Left ventricle myocardium superior (tissue), 1 donor: ENCODE data around the gene CCDC177. TPM values are rescaled to one million over a fixed set of nuclear protein-coding genes. Genes with fewer than 3 reads are reported as not detected.

Source experiments
- ATAC-seq: fragments of 200-7000 bp; cut with Tn5 transposase; one replicate; pipeline ENCODE4 v1.9.1; 2020; ENCODE audit warnings: mild to moderate bottlenecking, moderate library complexity
- DNase-seq: peaks from one replicate; pipeline ENCODE4 v3.0.0-alpha.2; 2020
- intact Hi-C: fragments of 100-400 bp; cut with micrococcal nuclease; formaldehyde crosslinking; loops from one replicate; pipeline ENCODE4 v1.11.0; 2022
- total RNA-seq: library from RNA; stranded (reverse); fragmentation: NEBNext Ultra II Directional; extraction: Animal tissue kit (Norgen Biotek cat#: 25700); gene quantifications from one replicate; pipeline ENCODE4 v1.2.1, GENCODE V29; 2021
- donor health status: DM: no; HTN: yes; CAD: no; lungs with severe emphysema.

The CCDC177 gene
- total RNA-seq, 1 donor from 2014 or later, result not detected

GRCh38 chr14:69572841-69573135 lies 1.9 kb downstream of the CCDC177 start:
- intact Hi-C loops, result no loop called here
- DNase-seq (no peak), ATAC-seq (no peak)

GRCh38 chr14:69572030-69572840 lies 2.4 kb downstream of the CCDC177 start:
- ATAC-seq, result peak; percentile 53
- DNase-seq, result peak; percentile 56
- intact Hi-C loops, result no loop called here

GRCh38 chr14:69571449-69572029 lies 3.1 kb downstream of the CCDC177 start:
- DNase-seq (no peak), ATAC-seq (peak; percentile 11)
- intact Hi-C loops, result no loop called here

GRCh38 chr14:69570836-69571330 lies 3.8 kb downstream of the CCDC177 start:
- intact Hi-C loops, result no loop called here

GRCh38 chr14:69569859-69570258 lies 4.8 kb downstream of the CCDC177 start:
- intact Hi-C loops, result no loop called here
- ATAC-seq (no peak), DNase-seq (no peak)

More at GRCh38 chr14:69570836-69571330, 3.8 kb downstream of the CCDC177 start:
- ATAC-seq (no peak), DNase-seq (no peak)

- intact Hi-C loops, result no loop called here
- no peak for DNase-seq
- ATAC-seq, result no peak
These were observed 7.1 kb downstream of the CCDC177 start for GRCh38 chr14:69567563-69567962.

GRCh38 chr14:69561893-69562292 lies 12.8 kb downstream of the CCDC177 start:
- intact Hi-C loops, result no loop called here
- no peak for DNase-seq
- ATAC-seq, result no peak

GRCh38 chr14:69560826-69561225 lies 13.8 kb downstream of the CCDC177 start:
- intact Hi-C loops, result no loop called here
- no peak for ATAC-seq
- no peak for DNase-seq

GRCh38 chr14:69559581-69560011 lies 15.1 kb downstream of the CCDC177 start:
- ATAC-seq (no peak), DNase-seq (no peak)
- intact Hi-C loops, result no loop called here

GRCh38 chr14:69558774-69559173 lies 15.9 kb downstream of the CCDC177 start:
- no peak for ATAC-seq
- intact Hi-C loops, result no loop called here
- no peak for DNase-seq

- DNase-seq (no peak), ATAC-seq (no peak)
- intact Hi-C loops, result no loop called here
These were observed 20.2 kb downstream of the CCDC177 start for GRCh38 chr14:69554500-69554899.

GRCh38 chr14:69553252-69553651 lies 21.4 kb downstream of the CCDC177 start:
- ATAC-seq (no peak), DNase-seq (no peak)
- intact Hi-C loops, result no loop called here

- no peak for DNase-seq
- intact Hi-C loops, result no loop called here
- ATAC-seq, result no peak
These were observed 23.2 kb downstream of the CCDC177 start for GRCh38 chr14:69551511-69551910.

GRCh38 chr14:69548566-69548965 lies 26.1 kb downstream of the CCDC177 start:
- DNase-seq (no peak), ATAC-seq (no peak)
- intact Hi-C loops, result no loop called here

- intact Hi-C loops, result no loop called here
- peak; percentile 41 for DNase-seq
- peak; percentile 52 for ATAC-seq
These were observed 26.8 kb downstream of the CCDC177 start for GRCh38 chr14:69547701-69548348.

- intact Hi-C loops, result no loop called here
- ATAC-seq, result peak; percentile 23
- peak; percentile 37 for DNase-seq
These were observed 31.1 kb downstream of the CCDC177 start for GRCh38 chr14:69543341-69544115.

- intact Hi-C loops, result no loop called here
- no peak for DNase-seq
These were observed 32.4 kb downstream of the CCDC177 start for GRCh38 chr14:69542311-69542710.

GRCh38 chr14:69540654-69541335 lies 33.9 kb downstream of the CCDC177 start:
- ATAC-seq (no peak), DNase-seq (no peak)
- intact Hi-C loops, result no loop called here

More at GRCh38 chr14:69542311-69542710, 32.4 kb downstream of the CCDC177 start:
- ATAC-seq, result no peak
